CD4-positive, alpha-beta T cell (primary cell): Measurements from ENCODE around the gene KCNJ6. TPM values are rescaled to one million over a fixed set of nuclear protein-coding genes. Genes with fewer than 3 reads are reported as not detected.
"Not testable (repeated sequence)": the region's sequence is repeated elsewhere in the genome, so short reads cannot be mapped to it uniquely, and the experiment has no call there.

Source experiments
- ATAC-seq: fragments of 200-7000 bp; cut with Tn5 transposase; one replicate; pipeline ENCODE4 v1.10.0; 2022; ENCODE audit warnings: mild to moderate bottlenecking; ENCODE audit not compliant: poor library complexity
- CTCF ChIA-PET: fragments of 350-600 bp; sonication (Branson Sonifier 250); formaldehyde crosslinking; loops from one replicate; lab custom pipeline; 2021; ENCODE audit warnings: antibody characterized with exemption, inconsistent platforms; lab: Charles Lee
- POLR2A ChIA-PET: fragments of 350-600 bp; sonication (Branson Sonifier 250); formaldehyde crosslinking; loops from one replicate; lab custom pipeline; 2021; ENCODE audit warnings: antibody characterized with exemption, inconsistent platforms; lab: Charles Lee
- DNase-seq, 14 experiments: peaks; one replicate each; pipeline ENCODE4 v3.0.0-alpha.2; 2013 to 2020; ENCODE audit warnings: mixed read lengths in 2 of 14
- H3K27ac ChIP-seq, 2 donors: one replicate each; pipeline versions ENCODE4 v1.5.1 to v1.7.0; 2013; ENCODE audit warnings: low read length in 2 of 2, low read depth in 1 of 2, mild to moderate bottlenecking in 1 of 2
- H3K27me3 ChIP-seq, 2 experiments: 1 replicate in 1 of 2; 2 replicates in 1 of 2; pipeline versions ENCODE4 v1.6.1 to v1.7.0; 2013; ENCODE audit warnings: low read length in 2 of 2, control low read depth in 1 of 2, mild to moderate bottlenecking in 1 of 2, moderate library complexity in 1 of 2; ENCODE audit not compliant: insufficient read depth in 2 of 2, control insufficient read depth in 1 of 2
- H3K36me3 ChIP-seq: one replicate; pipeline ENCODE4 v1.6.1; 2013; ENCODE audit warnings: low read length, control low read depth; ENCODE audit not compliant: insufficient read depth
- H3K4me1 ChIP-seq: one replicate; pipeline ENCODE4 v1.6.1; 2013; ENCODE audit warnings: low read length, control low read depth; ENCODE audit not compliant: insufficient read depth
- H3K4me3 ChIP-seq: one replicate; pipeline ENCODE4 v1.5.1; 2013; ENCODE audit warnings: mild to moderate bottlenecking, low read length, moderate library complexity
- H3K9me3 ChIP-seq, 2 experiments: 1 replicate in 1 of 2; 2 replicates in 1 of 2; pipeline versions ENCODE4 v1.6.1 to v1.7.0; 2013; ENCODE audit warnings: low read length in 2 of 2, mild to moderate bottlenecking in 2 of 2, control low read depth in 1 of 2, moderate library complexity in 1 of 2; ENCODE audit not compliant: control insufficient read depth in 1 of 2, insufficient read depth in 1 of 2
- H3K27ac Mint-ChIP-seq: one replicate; pipeline ENCODE4 v1.8.0; 2020; ENCODE audit warnings: mixed read lengths
- H3K27me3 Mint-ChIP-seq: one replicate; pipeline ENCODE4 v1.8.0; 2021; ENCODE audit warnings: mixed read lengths
- H3K36me3 Mint-ChIP-seq: one replicate; pipeline ENCODE4 v1.8.0; 2021; ENCODE audit warnings: low read depth, mixed read lengths
- H3K4me1 Mint-ChIP-seq: one replicate; pipeline ENCODE4 v1.8.0; 2021; ENCODE audit warnings: low read depth, mixed read lengths
- H3K4me3 Mint-ChIP-seq: one replicate; pipeline ENCODE4 v1.8.0; 2020; ENCODE audit warnings: mild to moderate bottlenecking, mixed read lengths
- H3K9me3 Mint-ChIP-seq: one replicate; pipeline ENCODE4 v1.8.0; 2020; ENCODE audit warnings: mixed read lengths
- CTCF ChIP-seq: fragments of 200-600 bp; IDR thresholded peaks from one replicate; pipeline ENCODE4 v1.8.0; 2022; ENCODE audit warnings: antibody characterized with exemption, mild to moderate bottlenecking
- intact Hi-C, 2 experiments: fragments of 100-400 bp; cut with DNase I in 1 of 2; cut with micrococcal nuclease in 1 of 2; formaldehyde crosslinking; loops; one replicate each; pipeline versions ENCODE4 v1.15.1 to v1.9.0; 2023 to 2025; cut with DNase I, micrococcal nuclease
- total RNA-seq, 174 experiments: library from RNA in 2 of 174; stranded (reverse) in 2 of 174; gene quantifications; one replicate each; pipeline ENCODE4 v1.2.3 and lab custom pipeline; 2021 to 2026

The KCNJ6 gene
- total RNA-seq, 2 experiments from 2014 or later = not detected

DNA sequence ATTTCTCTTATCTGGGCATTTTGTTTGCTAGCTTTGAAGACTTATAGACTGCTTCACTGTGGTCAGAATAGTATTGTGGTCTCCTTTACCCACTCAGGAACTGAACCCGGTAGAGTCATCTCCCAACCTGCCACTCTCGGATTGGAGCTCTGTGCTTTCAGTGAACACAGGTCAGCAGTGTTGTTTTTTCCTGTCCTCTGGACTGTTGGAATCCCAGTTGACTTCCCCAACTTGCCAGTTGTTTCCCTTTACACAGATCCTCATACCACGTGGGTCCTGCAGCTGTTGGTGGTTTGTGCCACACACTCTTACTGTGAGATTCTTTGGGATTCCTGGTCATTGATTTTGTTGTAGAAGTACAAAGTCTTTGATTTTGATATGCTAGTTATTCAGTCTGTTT, 335.6 kb downstream of the KCNJ6 start:
- no peak for TF ChIP-seq CTCF
- Mint-ChIP-seq H3K36me3 (no peaks in the 10 kb centered on the region), H3K9me3 (peaks cover 8% of the 10 kb centered on the region), H3K27ac (no peak overlapping the region), H3K4me1 (no peaks in the 10 kb centered on the region), H3K4me3 (no peak overlapping the region), H3K27me3 (peaks cover 9% of the 10 kb centered on the region)
- intact Hi-C loops = no loop called here
- Histone ChIP-seq H3K27ac (no peak overlapping the region), H3K9me3 (peaks cover 5 to 17% of the 10 kb centered on the region in 2 experiments), H3K36me3 (no peaks in the 10 kb centered on the region), H3K4me3 (no peak overlapping the region), H3K27me3 (peaks cover 0 to 5% of the 10 kb centered on the region in 2 experiments), H3K4me1 (no peaks in the 10 kb centered on the region)
- ATAC-seq = no peak
- POLR2A ChIA-PET = no interaction called here
- CTCF ChIA-PET = no interaction called here
- no peak for DNase-seq

DNA sequence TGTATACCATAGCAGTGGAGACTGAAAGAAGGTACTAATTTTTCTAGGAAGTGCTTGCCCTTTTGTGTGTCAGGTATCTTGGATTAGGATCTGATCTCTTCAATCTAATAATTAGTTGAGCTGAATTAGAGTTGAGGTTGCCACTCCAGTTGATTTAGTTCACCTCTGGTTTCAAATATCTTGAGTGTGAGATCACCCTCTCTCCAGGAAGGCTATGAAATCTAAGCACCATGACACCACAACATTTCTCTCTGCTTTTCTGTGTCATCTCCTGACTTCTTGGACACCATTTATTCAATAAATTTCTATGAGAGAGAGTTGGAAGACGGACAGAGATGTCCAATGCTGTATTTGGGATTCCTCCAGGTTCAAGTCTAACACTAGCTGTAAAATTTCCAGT, 336.9 kb downstream of the KCNJ6 start:
- Histone ChIP-seq H3K27ac (no peak overlapping the region), H3K27me3 (peaks cover 0 to 5% of the 10 kb centered on the region in 2 experiments), H3K9me3 (peaks cover 5 to 17% of the 10 kb centered on the region in 2 experiments), H3K36me3 (no peaks in the 10 kb centered on the region), H3K4me3 (no peak overlapping the region), H3K4me1 (no peaks in the 10 kb centered on the region)
- POLR2A ChIA-PET = interaction anchor here (1.0 kb wide), 1 partner anchor 16 kb away, joined by 3 read pairs; no protein-coding TSS in a partner anchor
- no peaks in the 10 kb centered on the region for H3K36me3 Mint-ChIP-seq
- intact Hi-C loops = no loop called here
- no peak for TF ChIP-seq CTCF
- no peak overlapping the region for H3K4me3 Mint-ChIP-seq
- peaks cover 8% of the 10 kb centered on the region for H3K9me3 Mint-ChIP-seq
- H3K27ac Mint-ChIP-seq = no peak overlapping the region
- H3K4me1 Mint-ChIP-seq = no peaks in the 10 kb centered on the region
- CTCF ChIA-PET = interaction anchor here (1.3 kb wide), 1 partner anchor 15 kb away, joined by 4 read pairs; no protein-coding TSS in a partner anchor
- DNase-seq (no peak), ATAC-seq (no peak)
- H3K27me3 Mint-ChIP-seq = peaks cover 9% of the 10 kb centered on the region

GRCh38 chr21:37578471-37579126, 337.7 kb downstream of the KCNJ6 start:
- Mint-ChIP-seq H3K4me3 (no peak overlapping the region), H3K27ac (no peak overlapping the region), H3K36me3 (no peaks in the 10 kb centered on the region), H3K4me1 (no peaks in the 10 kb centered on the region), H3K27me3 (peaks cover 9% of the 10 kb centered on the region), H3K9me3 (peaks cover 8% of the 10 kb centered on the region)
- no peaks in the 10 kb centered on the region for H3K4me1 ChIP-seq
- CTCF ChIA-PET = interaction anchor here (1.3 kb wide), 1 partner anchor 15 kb away, joined by 4 read pairs; no protein-coding TSS in a partner anchor
- POLR2A ChIA-PET = interaction anchor here (1.0 kb wide), 1 partner anchor 15 kb away, joined by 3 read pairs; no protein-coding TSS in a partner anchor
- DNase-seq = no peak
- TF ChIP-seq CTCF = no peak
- H3K27ac ChIP-seq = no peak overlapping the region
- H3K27me3 ChIP-seq = peaks cover 0 to 5% of the 10 kb centered on the region in 2 experiments
- peaks cover 5 to 17% of the 10 kb centered on the region in 2 experiments for H3K9me3 ChIP-seq
- no peak overlapping the region for H3K4me3 ChIP-seq
- no peaks in the 10 kb centered on the region for H3K36me3 ChIP-seq
- no peak for ATAC-seq
- intact Hi-C loops = no loop called here

GRCh38 chr21:37576929-37577328, 339.3 kb downstream of the KCNJ6 start:
- H3K9me3 ChIP-seq = peaks cover 5 to 17% of the 10 kb centered on the region in 2 experiments
- H3K27me3 ChIP-seq, H3K4me3 Mint-ChIP-seq, ATAC-seq, H3K9me3 Mint-ChIP-seq, H3K27me3 Mint-ChIP-seq, H3K36me3 Mint-ChIP-seq, CTCF ChIA-PET, H3K4me3 ChIP-seq, H3K4me1 ChIP-seq, DNase-seq, H3K36me3 ChIP-seq, POLR2A ChIA-PET, H3K27ac Mint-ChIP-seq, H3K4me1 Mint-ChIP-seq, H3K27ac ChIP-seq: not testable (repeated sequence)
- intact Hi-C loops = loop anchor here in 1 of 2 experiments (1.0 kb wide), 1 partner anchor 13 kb away; no protein-coding TSS in a partner anchor
